Activated T-helper 17 cell treated with anti-CD3 and anti-CD28 coated beads, Interleukin-2, amount 50 U/mL, for 72 hours (primary cell): Measurements from ENCODE around the gene HEPH. TPM values are rescaled to one million over a fixed set of nuclear protein-coding genes. Genes with fewer than 3 reads are reported as not detected.

Source experiments
- total RNA-seq, 2 donors: library from RNA; stranded (reverse); gene quantifications; one replicate each; pipeline ENCODE4 v1.2.3, GENCODE V29; 2022

The HEPH gene
- total RNA-seq, 2 donors from 2014 or later: not detected

Other genes with a start within 250 kb of the HEPH start
- under 1 TPM in 1 of 2 donors, not detected in 1; 0.24 TPM for gene VSIG4, start 124.2 kb upstream of the HEPH start, total RNA-seq